NCI-H2227 treated with DMSO at 0.1 percent for 48 hours (cell line): ENCODE results near the gene TMEM165.
A peak's percentile ranks its signal among the peaks of the same experiment; 100 is the strongest.
"Not testable (repeated sequence)": the region's sequence is repeated elsewhere in the genome, so short reads cannot be mapped to it uniquely, and the experiment has no call there.

ENCODE experiments used
- DNase-seq: peaks from one replicate; lab custom pipeline; 2025; lab: John Stamatoyannopoulos, UW

Gene TMEM165

DNA sequence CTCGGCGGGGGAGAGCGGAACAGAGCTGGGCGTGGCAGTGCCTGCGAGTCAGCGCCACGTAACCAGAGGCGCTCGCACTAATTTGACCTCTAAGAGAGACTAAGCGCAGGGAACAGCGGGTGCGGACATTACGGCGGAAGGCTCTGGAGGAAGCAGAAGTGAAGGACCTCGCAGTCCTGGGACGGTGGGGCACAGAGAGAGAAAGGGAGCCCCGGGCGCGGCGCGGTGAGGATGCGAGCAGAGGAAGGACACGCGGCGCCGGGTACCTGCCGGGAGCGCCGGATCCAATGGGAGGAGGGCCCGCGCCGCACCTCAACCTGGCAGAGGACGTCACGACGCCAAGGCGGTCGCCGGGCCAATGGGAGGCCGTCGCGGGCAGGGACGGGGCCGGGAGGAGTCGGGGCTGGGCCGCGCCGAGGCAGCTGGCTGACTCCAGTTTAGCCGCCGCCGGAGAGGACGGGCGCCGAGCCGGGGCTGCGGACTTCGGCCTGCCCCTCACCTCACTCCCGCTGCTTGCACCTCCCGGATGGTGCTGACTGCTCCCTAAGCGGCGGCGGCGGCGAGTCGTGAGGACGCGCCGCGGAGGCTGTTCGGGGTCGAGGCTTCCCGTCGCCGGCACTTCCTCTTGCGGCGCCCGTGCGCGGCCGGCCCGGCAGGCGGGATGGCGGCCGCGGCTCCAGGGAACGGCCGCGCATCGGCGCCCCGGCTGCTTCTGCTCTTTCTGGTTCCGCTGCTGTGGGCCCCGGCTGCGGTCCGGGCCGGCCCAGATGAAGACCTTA, at the start of gene TMEM165:
Gene TMEM165, plus strand, starts transcription at position 429 of the 779 bp plus-strand sequence. Its CDS starts 233 bp downstream, at position 662.
- DNase-seq: peak; percentile 54

DNA sequence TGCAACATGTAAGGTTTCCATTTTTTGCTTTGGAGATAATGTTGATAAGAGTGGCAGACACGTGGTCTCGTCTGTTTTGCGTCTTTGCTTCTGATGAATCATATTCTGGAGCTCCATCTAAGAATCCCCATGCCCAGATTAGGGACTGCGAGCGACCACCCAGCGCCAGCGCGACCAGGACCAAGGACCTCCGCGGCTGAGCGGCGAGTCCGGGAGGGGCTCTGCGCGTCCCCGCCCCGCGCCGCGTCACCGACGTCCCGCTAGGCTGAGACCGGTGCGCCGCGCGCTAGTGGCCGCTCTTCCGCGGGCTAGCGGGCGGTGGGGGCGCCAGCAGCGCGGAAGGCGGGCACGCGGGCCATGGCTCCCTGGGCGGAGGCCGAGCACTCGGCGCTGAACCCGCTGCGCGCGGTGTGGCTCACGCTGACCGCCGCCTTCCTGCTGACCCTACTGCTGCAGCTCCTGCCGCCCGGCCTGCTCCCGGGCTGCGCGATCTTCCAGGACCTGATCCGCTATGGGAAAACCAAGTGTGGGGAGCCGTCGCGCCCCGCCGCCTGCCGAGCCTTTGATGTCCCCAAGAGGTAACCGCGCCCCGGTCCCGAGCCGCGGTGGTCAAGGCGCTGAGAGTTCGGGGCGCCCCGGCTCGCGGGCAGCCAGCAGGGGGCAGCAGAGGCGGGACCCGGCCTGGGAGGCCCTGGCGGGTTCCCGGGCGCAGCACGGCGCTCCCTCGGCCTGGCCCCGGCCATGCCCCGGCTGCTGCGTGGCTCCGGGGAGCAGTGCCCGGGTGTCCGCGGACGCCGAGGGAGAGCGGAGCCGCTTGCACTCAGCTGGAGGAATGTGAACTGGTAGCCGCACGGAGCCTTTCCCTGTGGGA, 49.5 kb upstream of the TMEM165 start, which contains the start of gene SRD5A3:
Gene SRD5A3, plus strand, starts transcription at position 263 of the 871 bp plus-strand sequence. Its CDS starts 95 bp downstream, at position 358.
- DNase-seq: peak; percentile 45

DNA sequence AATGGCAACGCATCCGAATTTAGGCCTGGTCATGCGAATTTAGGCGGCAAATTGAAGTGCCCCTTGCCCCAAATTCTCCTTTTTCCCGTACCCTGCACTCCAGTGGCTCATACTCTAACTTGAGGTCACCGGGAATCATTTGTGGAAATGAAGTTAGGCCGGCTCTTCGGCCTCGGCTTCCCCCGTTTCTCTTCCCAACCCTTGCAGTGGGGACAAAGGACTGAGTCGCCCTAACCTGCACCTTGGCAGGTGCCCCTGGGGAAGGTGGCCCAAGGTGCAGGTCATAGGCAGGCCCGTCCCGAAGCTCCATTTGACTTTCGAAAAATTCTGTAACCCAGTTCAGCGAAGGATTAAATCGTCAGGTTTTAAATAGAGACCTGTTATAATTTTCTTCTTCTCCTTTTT, 48.9 kb upstream of the TMEM165 start:
- DNase-seq: no peak

DNA sequence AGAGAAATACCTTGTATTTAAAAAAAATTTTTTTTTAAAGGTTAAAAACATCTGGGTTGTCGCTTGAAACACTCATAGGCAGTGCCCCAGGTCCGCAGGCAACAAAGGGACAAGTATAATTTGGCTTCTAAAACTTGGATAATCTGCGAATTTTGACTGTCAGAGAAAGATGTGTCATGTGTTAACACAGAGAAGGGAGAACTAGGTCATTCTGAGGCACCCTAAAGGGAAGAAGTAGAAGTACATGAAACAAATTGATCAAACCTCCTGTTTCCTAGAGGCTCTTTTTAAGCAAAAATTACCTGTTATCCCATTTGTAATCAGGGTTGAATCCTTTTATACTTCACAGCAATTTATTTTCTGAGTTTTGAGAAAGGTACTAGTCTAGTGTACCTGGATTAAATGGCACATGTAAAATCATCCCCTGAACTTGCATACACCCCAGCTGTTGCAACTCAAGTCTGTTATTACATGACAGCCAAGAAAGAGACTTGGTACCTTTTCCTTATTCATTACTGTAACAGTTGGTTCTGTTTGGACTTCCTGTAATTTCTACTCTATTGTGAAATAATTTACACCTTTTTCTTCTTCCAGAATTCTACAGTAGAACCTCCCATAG, 48.0 kb upstream of the TMEM165 start:
- no peak for DNase-seq

DNA sequence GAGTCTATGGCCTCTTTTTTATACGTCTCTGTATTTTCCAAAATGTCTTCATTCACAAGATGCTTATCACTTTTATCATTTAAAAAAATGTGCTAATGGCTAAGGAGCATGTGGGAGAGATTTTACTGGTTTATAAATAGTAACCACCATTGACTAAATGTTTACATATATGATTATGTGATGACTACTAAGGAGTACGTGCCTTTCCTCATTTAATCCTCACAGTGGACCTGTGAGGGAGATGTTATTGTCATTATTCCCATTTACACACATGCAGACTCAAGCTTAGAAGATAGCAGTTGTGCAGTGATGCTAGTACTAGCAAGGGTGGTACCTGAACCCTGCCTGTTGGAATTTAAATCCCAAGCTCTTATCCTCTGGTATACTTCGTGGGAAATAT, 47.3 kb upstream of the TMEM165 start:
- DNase-seq: no peak

DNA sequence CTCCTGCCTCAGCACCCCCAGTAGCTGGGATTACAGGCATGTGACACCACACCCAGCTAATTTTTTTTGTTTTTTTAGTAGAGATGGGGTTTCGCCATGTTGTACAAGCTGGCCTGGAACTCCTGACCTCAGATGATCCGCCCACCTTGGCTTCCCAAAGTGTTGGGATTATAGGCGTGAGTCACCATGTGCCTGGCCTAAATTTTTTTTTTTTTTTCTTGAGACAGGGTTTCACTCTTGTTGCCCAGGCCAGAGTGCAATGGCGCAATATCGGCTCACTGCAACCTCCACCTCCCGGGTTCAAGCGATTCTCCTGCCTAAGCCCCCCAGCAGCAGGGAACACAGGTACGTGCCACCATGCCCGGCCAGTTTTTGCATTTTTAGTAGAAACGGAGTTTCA, 44.9 kb upstream of the TMEM165 start:
- DNase-seq: not testable (repeated sequence)

GRCh38 chr4:55351824-55352223, 43.9 kb upstream of the TMEM165 start:
- no peak for DNase-seq

- no peak for DNase-seq
Measured at GRCh38 chr4:55352726-55353125, 43.0 kb upstream of the TMEM165 start.

GRCh38 chr4:55353228-55353747, 42.5 kb upstream of the TMEM165 start:
- DNase-seq: not testable (repeated sequence)

DNA sequence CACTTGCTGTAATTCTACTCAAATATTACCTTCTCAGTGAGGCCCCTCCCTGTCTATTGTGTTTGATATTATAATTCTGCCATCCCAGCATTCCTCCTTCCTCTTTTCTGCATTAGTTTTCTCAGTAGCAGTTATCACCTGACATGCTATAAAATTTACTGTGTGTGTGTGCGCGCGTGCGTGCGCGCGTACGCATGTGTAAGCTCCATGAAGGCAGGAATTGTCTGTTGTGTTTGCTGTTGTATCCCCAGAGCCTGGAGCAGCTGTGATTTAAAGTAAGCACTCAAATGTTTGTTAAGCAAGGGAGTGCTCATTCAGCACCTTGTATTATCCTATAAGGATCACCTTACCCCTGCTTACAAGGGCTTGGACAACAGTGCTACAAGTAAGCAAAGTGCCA, 41.1 kb upstream of the TMEM165 start:
- DNase-seq: no peak

DNA sequence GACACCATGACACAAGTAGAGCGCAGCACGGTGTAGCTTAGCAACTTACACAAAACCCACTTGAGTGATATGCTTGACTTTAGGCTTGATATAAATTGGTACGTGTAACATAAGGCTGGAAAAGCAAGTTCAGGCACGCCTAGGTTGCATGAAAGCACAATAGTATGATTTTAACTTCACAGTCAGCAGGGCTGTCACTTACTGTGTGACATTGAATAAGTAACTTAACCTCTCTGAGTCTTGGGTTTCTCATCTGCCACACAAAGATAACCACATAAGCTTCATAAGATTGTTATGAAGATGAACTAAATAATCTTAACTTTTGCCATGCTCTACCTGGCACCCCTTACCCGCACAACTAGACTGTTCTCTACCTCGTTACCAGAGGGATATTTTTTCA, 40.2 kb upstream of the TMEM165 start:
- no peak for DNase-seq

DNA sequence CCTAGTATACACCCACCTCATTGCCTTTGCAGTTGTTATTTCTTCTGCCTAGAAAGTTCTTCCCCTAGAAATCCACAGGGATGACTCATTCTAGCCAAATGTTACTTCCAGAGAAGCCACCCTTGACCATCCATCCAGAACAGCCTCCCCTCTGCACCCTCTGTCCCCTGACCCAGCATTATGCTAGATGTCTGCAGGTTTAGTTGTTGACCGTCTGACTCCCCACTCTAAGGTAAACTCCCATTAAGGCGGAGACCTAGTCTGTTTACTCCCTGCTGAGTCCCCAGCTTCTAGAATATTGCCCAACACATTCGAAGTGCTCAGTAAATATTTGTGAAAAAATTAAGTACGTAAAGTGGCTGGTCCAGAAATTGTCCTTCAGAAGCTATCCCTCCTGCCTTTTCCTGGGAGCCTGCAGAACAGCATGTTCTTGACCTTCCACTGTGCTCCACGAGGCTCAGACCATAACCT, 38.7 kb upstream of the TMEM165 start:
- DNase-seq: no peak

DNA sequence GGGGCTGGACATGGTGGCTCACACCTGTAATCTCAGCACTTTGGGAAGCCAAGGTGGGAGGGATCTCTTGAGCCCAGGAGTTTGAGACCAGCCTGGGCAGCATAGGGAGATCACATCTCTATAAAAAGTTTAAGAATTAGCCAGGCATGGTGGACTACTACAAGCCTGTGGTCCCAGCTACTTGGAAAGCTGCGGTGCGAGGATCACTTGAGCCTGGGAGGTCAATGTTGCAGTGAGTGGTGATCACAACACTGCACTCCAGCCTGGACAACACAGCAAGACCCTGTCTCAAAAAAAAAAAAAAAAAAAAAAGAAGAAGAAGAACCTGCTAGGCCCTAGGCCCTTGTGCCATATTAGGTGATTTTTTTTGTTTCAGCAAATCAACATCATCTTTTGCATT, 37.5 kb upstream of the TMEM165 start:
- no peak for DNase-seq

- DNase-seq: no peak
Measured at GRCh38 chr4:55358668-55359067, 37.1 kb upstream of the TMEM165 start.

DNA sequence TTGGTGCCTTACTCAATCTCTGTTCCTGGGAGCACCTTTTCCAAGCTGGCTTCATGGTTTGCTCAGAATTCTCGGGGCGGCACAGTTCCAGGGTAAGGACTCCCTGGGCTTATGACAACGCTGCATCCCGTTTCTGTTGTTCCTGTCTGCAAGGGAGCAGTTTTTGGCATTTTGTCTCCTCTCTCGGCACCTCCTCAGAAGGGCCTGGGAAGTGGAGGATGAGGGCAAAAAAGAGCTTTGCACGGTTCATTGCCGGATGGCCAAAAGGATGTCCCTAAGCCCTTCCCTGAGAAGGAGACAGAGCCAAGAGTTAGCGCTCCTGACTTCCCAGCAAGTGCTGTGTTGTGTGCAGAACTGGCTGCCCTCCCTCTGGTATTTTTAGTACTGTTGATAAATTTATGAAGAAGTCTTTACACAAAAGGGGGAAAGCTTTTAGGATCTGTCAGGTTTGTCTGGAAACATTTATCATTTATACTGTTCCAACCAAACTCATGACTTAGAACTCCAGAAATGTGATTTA, 36.3 kb upstream of the TMEM165 start:
- DNase-seq: no peak

- DNase-seq: not testable (repeated sequence)
Measured at GRCh38 chr4:55362938-55363337, 32.8 kb upstream of the TMEM165 start.

GRCh38 chr4:55363691-55364351, 31.9 kb upstream of the TMEM165 start:
- no peak for DNase-seq

DNA sequence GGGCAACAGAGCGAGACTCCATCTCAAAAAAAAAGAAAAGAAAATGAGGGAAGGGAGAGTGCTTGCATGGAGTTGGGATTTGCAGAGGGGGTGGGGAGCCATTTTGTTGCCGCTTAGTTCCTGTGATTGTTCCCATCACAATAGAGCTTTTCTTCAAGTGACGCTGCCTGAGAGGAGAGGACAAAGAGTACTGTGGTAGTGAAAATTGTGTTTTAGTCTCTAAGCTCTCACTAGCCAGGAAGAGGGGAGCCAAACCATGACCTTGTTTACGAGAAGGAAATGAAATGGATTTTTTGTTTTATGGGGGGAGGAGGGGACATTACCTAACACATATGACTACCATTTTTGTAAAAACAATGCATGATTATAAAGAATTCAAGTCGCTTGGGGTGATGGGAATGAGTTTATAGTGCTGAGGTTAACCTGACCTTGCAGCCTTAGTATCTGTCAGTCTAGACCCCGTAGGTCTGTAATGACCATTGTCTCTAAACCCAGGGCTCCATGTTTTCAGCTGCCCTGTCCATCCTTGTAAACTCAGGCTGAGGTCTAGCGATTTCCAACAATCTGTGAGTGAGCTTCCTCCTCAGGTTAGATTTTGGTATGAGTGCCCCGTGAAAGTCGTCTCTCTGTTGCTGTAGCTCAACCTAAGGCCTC, 30.9 kb upstream of the TMEM165 start:
- DNase-seq: no peak

DNA sequence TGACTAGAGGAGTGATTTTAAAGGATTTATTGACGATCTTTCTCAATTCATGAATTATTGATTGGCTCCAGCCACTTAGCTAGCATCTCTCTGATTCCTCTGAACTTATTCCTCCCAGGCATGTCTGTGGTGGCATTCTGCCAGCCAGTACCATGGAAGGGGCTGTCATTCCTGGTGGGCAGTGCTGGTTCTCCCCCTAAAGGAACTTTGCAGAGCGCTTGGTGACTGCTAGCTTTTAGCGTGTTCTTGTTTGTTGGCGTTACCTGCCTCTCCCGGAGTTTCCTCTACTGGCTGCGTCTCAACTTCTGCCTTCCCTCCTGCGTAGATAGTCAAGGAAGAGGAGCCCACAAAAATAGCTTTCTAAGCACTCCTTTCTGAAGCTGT, 30.4 kb upstream of the TMEM165 start:
- DNase-seq: no peak

DNA sequence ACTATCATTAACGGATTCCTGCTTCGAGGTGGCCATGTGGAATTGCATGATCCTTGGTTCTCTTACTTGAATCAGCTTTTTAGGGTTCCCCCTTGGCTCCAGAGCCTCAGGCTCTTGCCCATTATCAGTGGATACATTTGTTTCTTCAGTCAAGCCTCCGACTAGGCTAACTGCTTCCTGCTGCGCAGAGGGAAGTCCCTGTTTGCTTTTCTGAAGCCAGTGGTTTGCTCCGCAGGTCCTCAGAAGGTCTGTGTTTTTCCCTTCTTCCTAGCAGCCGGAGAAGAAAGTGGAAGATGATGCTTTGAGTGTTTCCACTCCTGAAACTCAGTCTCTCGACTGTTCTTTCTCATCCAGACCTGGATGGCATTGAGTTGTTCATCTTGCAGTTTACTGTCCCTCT, 29.1 kb upstream of the TMEM165 start:
- DNase-seq: no peak
